NCI-H146 treated with DMSO at 0.1 percent for 48 hours (cell line): ENCODE results near the gene SMARCE1.

Experiments used
- DNase-seq: peaks from one replicate; lab custom pipeline; 2025; ENCODE audit not compliant: unreplicated experiment; lab: John Stamatoyannopoulos, UW

The SMARCE1 gene

GRCh38 chr17:40612599-40613244, 34.9 kb downstream of the SMARCE1 start:
- DNase-seq, result no peak

DNA sequence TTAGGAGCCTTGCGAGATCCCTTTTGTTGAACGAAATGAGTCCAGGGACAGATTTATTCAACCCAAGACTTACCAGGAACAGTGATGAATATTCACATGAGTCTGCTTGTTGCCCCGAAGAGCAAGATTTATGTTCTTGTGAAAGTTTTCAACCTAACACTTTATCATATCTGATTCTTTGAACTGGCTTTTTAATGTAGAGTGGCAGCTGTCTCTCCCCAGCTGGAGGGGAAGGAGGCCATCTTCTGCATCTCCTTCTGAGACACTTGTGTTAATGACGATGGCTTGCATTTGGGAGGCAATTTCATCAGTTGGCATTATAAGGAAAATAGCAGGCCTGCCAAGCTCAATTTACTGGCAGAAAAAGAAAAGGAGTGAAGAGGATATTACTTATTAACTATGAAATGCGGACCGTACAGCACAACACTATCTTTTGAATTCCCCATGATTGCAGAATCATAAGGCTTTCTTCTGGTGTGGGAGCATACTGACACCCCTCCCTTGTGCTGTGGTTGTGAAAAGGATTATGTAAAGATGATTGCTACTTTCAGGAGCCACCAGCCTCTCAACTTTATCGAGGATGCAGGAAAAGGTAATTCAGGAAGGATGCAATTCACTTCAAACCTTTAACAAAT, 35.7 kb downstream of the SMARCE1 start:
- no peak for DNase-seq

DNA sequence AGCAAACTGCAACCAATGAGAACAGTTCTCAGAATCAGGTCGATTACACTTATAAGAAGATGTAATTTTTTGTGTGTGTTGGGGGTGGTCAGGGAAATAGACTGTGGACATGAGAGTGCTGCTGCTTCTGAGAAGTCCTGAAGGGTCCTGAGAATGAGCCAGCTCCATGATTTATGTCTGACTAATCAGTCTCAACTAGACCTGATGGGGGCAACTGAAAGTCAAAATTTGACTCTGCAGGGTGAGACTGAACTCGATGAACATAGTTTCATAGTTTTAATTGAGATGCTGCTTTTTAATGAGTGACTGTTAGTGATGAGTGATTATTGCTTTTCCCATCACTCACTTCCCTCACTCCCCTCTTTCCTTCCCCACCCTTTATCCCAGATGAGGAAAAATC, 37.3 kb downstream of the SMARCE1 start:
- no peak for DNase-seq

- no peak for DNase-seq
These were observed 39.5 kb downstream of the SMARCE1 start for GRCh38 chr17:40608061-40608581.

DNA sequence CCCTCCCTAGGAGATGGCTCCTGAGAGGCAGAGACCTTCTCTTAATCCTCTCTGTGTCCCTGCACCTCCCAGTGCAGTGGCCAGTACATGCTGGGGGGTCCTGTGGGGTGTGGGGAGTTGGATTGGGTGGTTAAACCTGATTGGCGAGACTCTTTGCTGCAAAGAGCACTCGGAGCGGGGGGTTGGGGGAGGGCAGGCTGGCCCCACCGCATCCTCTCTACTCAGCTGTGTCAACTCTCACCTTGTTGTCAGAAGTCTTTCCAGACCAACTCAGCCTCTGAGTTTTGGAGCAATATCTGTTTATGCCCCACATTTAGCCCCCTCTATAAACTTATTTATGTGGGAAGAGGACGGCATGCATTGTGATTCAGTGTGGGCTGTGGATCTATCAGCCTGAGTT, 40.0 kb downstream of the SMARCE1 start:
- no peak for DNase-seq

- no peak for DNase-seq
These were observed 40.9 kb downstream of the SMARCE1 start for GRCh38 chr17:40606548-40607353.

DNA sequence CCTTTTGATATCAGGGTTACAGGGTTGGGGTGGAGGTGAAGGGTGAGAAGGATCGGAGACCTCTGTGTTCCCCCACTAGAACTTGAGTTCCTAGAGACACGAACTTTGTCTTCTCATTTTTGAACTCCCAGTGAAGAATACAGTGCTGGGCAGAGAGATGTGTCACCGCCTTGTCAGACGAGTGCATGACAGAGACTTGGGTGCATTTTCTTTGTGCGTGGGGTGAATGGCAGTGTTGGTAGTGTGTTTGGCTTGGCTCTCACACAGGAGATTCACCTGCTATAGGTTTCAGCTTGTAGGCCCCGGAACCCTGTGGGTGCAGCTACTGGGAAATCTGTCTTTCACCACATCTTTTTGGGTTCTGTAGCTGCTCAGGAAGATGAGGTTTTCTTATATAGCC, 42.3 kb downstream of the SMARCE1 start:
- DNase-seq, result no peak

DNA sequence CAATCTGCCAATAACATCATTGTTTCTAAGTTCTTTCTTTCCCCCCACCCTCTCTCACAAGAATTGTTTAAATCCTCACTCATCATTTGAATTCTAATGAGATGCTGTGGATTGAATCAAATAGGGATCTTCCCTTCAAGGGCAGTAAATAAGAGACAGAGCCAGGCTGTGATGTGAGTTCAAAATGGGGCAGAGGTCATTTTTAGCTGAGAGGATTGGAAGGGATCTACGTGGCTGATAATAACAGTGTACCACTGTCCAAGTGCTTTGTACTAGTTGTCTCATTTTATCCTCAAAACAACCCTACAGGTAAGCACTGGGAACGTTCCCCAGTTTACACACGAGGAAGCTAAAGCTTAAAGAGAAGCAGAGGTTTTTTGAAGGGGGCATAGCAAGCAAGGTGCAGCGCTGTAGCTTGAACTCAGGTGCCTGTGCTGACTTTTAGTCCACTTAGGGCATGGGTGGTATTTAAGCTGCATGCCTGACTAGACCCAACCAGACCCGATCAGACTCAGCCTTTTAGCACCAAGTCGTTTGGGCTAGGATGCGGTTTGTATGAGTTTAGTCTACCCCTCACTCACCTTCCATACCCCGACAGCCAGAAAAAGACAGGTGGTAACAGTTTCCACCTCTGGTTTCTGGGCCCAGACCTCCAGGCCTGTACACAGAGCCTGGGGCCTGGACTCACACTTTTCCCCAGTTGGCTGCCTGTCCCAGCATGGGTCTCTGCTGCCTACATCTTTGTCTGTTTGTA, 43.1 kb downstream of the SMARCE1 start:
- DNase-seq, result no peak

DNA sequence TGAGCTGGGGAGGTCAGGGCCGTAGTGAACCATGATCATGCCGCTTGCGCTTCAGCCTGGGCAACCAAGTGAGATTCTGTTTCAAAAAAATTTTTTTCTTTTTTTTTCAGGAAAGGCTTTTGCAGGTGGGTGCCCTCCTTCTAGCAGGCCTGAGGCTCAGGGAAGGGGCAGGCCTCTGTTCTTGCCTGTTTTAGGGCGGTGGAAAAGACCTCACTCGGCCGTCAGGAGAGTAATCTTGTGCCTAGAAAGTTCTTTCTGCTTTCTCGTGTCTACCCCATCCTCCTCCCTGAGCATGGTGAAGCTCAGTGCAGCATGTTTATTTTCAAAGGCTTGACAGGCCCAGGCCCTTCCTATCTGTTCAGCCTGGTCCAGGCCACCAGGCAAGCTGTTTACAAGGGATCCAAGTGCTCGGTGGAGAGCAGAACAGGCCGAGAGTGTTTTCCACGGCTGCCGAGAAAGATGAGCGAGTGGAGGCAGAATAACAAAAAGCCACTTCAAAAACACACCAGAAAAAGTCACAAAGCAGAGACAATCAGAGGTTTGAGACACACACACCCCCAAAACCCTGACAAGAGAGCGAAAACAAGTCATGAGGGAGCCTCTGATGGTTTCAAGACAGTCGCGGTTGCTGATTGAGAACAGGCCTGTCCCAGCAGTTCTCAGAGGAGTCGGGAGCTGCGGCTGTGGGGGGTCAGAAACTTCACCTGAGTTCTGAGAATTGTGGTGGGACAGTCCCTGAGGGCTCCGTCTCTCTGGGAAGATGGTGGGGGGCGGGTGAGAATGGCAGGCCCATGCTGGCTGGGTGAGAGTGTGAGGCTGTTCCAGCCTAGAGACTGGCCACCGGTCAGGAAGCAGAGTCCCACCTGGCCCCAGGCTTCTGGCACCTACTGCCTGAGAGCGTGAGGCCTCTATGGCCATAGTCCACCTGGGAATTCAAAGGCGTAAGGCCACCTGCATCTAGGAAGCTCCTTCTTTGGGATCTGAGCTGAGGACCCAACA, 44.9 kb downstream of the SMARCE1 start:
- DNase-seq, result no peak

DNA sequence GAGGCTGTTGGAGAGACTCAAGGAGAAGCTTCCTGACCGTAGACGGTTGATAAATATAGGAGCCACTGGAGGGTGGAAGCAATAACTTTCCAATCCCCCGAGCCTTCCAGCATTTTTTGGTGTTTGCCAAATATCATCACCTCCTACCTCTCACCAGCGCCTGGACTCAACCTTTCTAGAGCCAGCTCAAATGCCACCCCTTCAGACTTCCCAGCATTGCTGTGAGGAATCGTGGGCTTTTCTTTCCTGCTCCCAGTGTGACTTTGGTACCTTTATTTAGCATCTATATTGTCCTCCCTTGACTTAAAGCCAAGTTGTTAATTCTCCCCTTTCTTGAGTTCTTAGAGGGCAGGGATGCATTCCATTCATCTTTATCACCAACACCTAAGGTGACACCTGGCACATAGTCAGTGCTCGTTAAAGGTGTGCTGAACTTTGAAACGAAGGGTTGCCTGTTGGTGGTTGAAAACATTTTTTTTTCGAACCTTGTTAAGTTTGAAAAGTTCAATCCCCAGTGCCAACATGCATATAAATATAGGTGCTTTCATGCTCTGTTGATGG, 47.1 kb downstream of the SMARCE1 start:
- DNase-seq, result no peak

DNA sequence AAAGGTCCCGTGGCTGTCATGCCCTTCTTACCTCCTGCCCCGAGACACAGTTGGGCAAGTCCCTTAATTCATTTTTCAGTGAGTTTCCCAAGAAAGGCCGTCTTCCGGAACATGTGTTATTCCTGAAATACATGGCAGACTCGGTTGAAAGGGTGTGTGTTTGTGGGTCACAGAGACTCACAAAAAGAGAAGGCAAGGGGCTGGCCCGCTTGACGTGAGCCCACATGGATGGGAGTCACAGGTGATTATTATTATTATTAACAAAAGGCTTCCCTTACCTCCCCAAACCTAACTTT, 48.2 kb downstream of the SMARCE1 start:
- DNase-seq, result no peak

GRCh38 chr17:40598619-40599467, 48.8 kb downstream of the SMARCE1 start:
- DNase-seq, result no peak

GRCh38 chr17:40598301-40598618, 49.4 kb downstream of the SMARCE1 start:
- no peak for DNase-seq

DNA sequence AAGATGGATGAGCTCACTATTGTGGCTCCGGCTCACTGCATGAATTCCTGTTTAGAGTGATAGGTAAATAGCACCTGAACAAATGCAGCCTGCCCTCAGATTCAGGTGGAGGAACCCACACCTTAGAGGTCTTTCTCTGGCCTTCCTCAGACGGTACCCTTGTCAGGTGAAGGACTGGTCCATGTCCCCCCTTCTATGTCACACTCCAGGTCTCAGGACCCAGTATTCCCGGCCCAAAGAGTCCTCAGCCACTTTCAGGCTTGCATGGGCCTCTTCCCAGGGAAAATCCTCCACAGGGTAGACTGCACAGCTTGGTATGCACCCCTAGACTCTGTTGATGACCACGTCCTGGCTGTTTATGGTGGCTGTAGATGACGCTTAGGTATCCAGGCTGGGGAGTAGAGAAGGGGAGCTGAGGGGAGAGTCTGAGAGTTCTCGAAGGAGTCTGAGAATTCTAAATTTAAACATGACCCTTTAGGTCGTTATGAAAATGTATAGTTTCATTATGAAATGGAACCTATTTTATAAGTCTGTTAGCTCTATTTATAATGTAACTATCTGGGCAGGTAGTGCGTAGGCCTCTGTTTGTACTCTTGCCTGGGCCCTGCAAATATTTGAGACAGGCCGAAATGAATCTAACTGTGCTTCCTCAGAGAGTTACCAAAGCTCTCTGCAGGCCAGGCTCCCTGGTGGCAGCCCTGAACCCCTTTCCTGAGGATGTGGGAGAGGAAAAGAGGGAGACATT, 49.9 kb downstream of the SMARCE1 start:
- DNase-seq, result no peak

DNA sequence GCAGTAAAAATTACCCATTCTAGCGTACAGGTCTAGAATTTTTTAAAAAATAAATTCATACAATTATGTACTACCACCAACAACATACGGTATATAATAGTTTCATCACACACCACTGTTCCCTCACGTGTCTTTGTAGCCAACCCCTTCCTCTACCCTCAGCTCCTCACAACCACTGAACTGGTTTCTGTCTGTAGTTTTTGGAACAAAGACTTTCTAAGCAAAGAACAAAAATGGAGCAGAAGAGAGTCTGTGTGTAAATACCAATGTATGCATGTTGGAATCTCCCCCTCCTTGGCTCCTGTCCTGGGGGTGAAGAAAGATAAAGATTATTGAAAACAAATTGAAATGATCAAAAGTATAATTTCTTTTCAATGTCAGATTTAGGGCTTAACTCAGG, 50.5 kb downstream of the SMARCE1 start:
- DNase-seq, result no peak

DNA sequence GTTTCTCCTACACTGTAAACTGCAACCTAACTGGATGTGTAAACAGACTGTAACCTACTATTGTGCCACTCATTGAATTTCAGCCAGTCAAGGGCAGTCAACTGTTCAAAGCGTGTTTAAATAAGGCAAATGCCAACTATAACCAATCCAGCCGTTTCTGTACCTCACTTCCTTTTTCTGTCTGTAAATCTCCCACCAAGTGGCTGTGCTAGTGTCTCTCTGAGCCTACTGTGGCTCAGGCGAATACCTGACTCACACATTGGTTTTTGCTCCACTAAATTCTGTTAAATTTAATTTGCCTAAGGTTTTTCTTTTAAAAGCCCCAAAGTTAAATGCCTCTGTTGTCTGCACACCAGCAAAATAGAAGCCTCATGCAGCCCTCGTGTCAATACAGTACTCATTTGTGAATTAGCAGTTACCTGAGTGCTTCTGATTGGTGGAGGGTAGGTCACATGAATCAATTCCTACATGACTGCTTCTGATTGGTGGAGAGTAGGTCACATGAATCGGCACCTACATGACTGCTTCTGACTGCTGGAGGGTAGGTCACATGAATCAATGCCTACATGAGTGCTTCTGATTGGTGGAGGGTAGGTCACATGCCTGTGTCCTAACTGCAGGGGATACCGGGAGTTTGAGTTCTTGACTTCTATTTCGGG, 51.2 kb downstream of the SMARCE1 start:
- DNase-seq, result no peak

DNA sequence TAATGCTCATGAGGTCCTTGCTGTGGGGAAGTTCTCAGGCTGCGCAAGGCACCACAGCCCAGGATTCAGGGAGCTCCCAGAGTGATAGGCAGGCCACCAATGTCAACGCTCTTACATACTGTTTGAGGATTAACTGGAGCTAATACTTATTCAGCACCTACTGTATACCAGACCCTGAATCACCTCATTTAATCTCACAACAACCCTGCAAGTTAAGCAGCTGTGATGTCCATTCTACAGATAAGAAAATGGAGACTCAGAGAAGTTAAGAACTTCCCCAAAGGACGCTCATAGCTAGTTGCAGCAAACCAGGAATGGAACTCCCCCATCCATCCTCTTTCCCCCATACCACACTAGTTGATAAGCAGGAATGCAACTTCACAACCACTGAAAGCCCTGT, 56.9 kb downstream of the SMARCE1 start:
- DNase-seq, result no peak

DNA sequence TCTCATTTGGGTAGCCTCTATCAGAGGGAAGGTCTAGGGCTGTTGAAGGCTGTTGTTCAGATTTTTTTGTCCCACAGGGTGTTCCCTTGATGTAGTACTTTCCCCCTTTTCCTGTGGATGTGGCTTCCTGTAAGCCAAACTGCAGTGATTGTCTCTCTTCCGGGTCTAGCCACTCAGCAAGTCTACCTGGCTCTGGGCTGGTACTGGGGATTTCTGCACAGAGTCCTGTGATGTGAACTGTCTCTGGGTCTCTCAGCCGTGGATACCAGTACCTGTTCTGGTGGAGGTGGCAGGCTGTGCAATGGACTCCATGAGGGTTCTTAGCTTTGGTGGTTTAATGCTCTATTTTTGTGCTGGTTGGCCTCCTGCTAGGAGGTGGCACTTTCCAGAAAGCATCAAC, 59.1 kb downstream of the SMARCE1 start:
- no peak for DNase-seq
